Activated naive CD4-positive, alpha-beta T cell treated with anti-CD3 and anti-CD28 coated beads, Interleukin-2, amount 10 ng/mL, durations not matched to agents 7 days and 5 days (primary cell): ENCODE measurements around the gene DDX23.

Source experiments
- CTCF ChIA-PET: fragments of 350-600 bp; sonication (Branson Sonifier 250); formaldehyde crosslinking; loops from one replicate; lab custom pipeline; 2021; ENCODE audit warnings: antibody characterized with exemption; lab: Charles Lee
- DNase-seq: peaks from one replicate; pipeline ENCODE4 v3.0.0-alpha.2; 2020
- H3K27ac Mint-ChIP-seq: one replicate; pipeline ENCODE4 v1.8.0; 2021; ENCODE audit warnings: mild to moderate bottlenecking, moderate library complexity, mixed read lengths
- H3K27me3 Mint-ChIP-seq: one replicate; pipeline ENCODE4 v1.8.0; 2021; ENCODE audit warnings: mild to moderate bottlenecking, mixed read lengths
- H3K36me3 Mint-ChIP-seq: one replicate; pipeline ENCODE4 v1.8.0; 2021; ENCODE audit warnings: mixed read lengths
- H3K4me1 Mint-ChIP-seq: one replicate; pipeline ENCODE4 v1.8.0; 2021; ENCODE audit warnings: mixed read lengths
- H3K4me3 Mint-ChIP-seq: one replicate; pipeline ENCODE4 v1.8.0; 2021; ENCODE audit warnings: mild to moderate bottlenecking, moderate library complexity, mixed read lengths
- H3K9me3 Mint-ChIP-seq: one replicate; pipeline ENCODE4 v1.8.0; 2021; ENCODE audit warnings: mixed read lengths

The DDX23 gene

GRCh38 chr12:48795550-48796455 is 56.2 kb downstream of the DDX23 start:
- peak; percentile 72 for DNase-seq
- Mint-ChIP-seq H3K9me3 (no peaks in the 10 kb centered on the region), H3K27ac (no peak overlapping the region), H3K36me3 (no peaks in the 10 kb centered on the region), H3K4me3 (no peak overlapping the region), H3K4me1 (no peaks in the 10 kb centered on the region), H3K27me3 (peaks cover 8% of the 10 kb centered on the region)
- CTCF ChIA-PET, result interaction anchor here (1.0 to 7.3 kb wide), 25 partner anchors 8 to 631 kb away, joined by 3 to 187 read pairs (median 5); partner anchors contain the start of gene DDX23

GRCh38 chr12:48794870-48795269 is 57.1 kb downstream of the DDX23 start:
- CTCF ChIA-PET, result interaction anchor here (0.6 to 7.3 kb wide), 22 partner anchors 7 to 252 kb away, joined by 3 to 187 read pairs (median 5); partner anchors contain the start of gene DDX23
- H3K4me3 Mint-ChIP-seq, result no peak overlapping the region
- H3K27ac Mint-ChIP-seq, result no peak overlapping the region
- DNase-seq, result no peak
- peaks cover 17% of the 10 kb centered on the region for H3K27me3 Mint-ChIP-seq
- H3K9me3 Mint-ChIP-seq, result no peaks in the 10 kb centered on the region
- H3K4me1 Mint-ChIP-seq, result no peaks in the 10 kb centered on the region
- H3K36me3 Mint-ChIP-seq, result no peaks in the 10 kb centered on the region

GRCh38 chr12:48793696-48794095 is 58.3 kb downstream of the DDX23 start:
- CTCF ChIA-PET, result interaction anchor here (0.7 to 7.3 kb wide), 9 partner anchors 8 to 156 kb away, joined by 3 to 187 read pairs (median 4); no protein-coding TSS in a partner anchor
- DNase-seq, result no peak

GRCh38 chr12:48789858-48790326 is 62.1 kb downstream of the DDX23 start:
- Mint-ChIP-seq H3K27me3 (peaks cover 64% of the 10 kb centered on the region), H3K4me1 (peaks cover 2% of the 10 kb centered on the region), H3K4me3 (no peak overlapping the region), H3K9me3 (no peaks in the 10 kb centered on the region), H3K27ac (no peak overlapping the region), H3K36me3 (no peaks in the 10 kb centered on the region)
- CTCF ChIA-PET, result interaction anchor here (1.0 to 1.2 kb wide), 2 partner anchors 63 to 246 kb away, joined by 3 read pairs; no protein-coding TSS in a partner anchor
- DNase-seq, result no peak

More at GRCh38 chr12:48793696-48794095, 58.3 kb downstream of the DDX23 start:
- Mint-ChIP-seq H3K36me3 (no peaks in the 10 kb centered on the region), H3K4me1 (peaks cover 2% of the 10 kb centered on the region), H3K27me3 (peaks cover 29% of the 10 kb centered on the region), H3K4me3 (no peak overlapping the region), H3K9me3 (no peaks in the 10 kb centered on the region), H3K27ac (no peak overlapping the region)

GRCh38 chr12:48788854-48789775 is 62.8 kb downstream of the DDX23 start, which contains the start of gene ADCY6:
Gene ADCY6, minus strand, starts transcription at chr12:48789089. Its CDS starts 5,655 bp downstream, at chr12:48783434.
- CTCF ChIA-PET, result interaction anchor here (1.0 to 1.2 kb wide), 2 partner anchors 64 to 245 kb away, joined by 3 read pairs; no protein-coding TSS in a partner anchor
- Mint-ChIP-seq H3K4me1 (peaks cover 2% of the 10 kb centered on the region), H3K9me3 (no peaks in the 10 kb centered on the region), H3K4me3 (peak within 1 kb of the TSS; percentile 57), H3K36me3 (no peaks in the 10 kb centered on the region), H3K27me3 (peaks cover 67% of the 10 kb centered on the region), H3K27ac (no peak within 1 kb of the TSS)
- no peak for DNase-seq

GRCh38 chr12:48788524-48788853 is 63.5 kb downstream of the DDX23 start:
- H3K27me3 Mint-ChIP-seq, result peaks cover 62% of the 10 kb centered on the region
- peak overlapping the region; percentile 57 for H3K4me3 Mint-ChIP-seq

GRCh38 chr12:48787791-48788523 is 64.0 kb downstream of the DDX23 start:
- peaks cover 2% of the 10 kb centered on the region for H3K4me1 Mint-ChIP-seq
- no peak overlapping the region for H3K4me3 Mint-ChIP-seq
- no peaks in the 10 kb centered on the region for H3K36me3 Mint-ChIP-seq
- CTCF ChIA-PET, result interaction anchor here (1.0 kb wide), 1 partner anchor 8 kb away, joined by 5 read pairs; no protein-coding TSS in a partner anchor
- no peak for DNase-seq
- H3K27me3 Mint-ChIP-seq, result peaks cover 63% of the 10 kb centered on the region
- no peak overlapping the region for H3K27ac Mint-ChIP-seq
- H3K9me3 Mint-ChIP-seq, result no peaks in the 10 kb centered on the region

More at GRCh38 chr12:48788524-48788853, 63.5 kb downstream of the DDX23 start:
- H3K4me1 Mint-ChIP-seq, result peaks cover 2% of the 10 kb centered on the region
- no peak for DNase-seq
- no peak overlapping the region for H3K27ac Mint-ChIP-seq
- no peaks in the 10 kb centered on the region for H3K9me3 Mint-ChIP-seq
- H3K36me3 Mint-ChIP-seq, result no peaks in the 10 kb centered on the region
- CTCF ChIA-PET, result no interaction called here

- no peaks in the 10 kb centered on the region for H3K36me3 Mint-ChIP-seq
- peaks cover 68% of the 10 kb centered on the region for H3K27me3 Mint-ChIP-seq
- CTCF ChIA-PET, result interaction anchor here (1.0 to 2.4 kb wide), 2 partner anchors 8 to 9 kb away, joined by 5 to 13 read pairs; no protein-coding TSS in a partner anchor
- no peak for DNase-seq
- peaks cover 2% of the 10 kb centered on the region for H3K4me1 Mint-ChIP-seq
- H3K27ac Mint-ChIP-seq, result no peak overlapping the region
- H3K4me3 Mint-ChIP-seq, result no peak overlapping the region
- H3K9me3 Mint-ChIP-seq, result no peaks in the 10 kb centered on the region
Observed at GRCh38 chr12:48786591-48787544, 65.1 kb downstream of the DDX23 start.

- H3K27me3 Mint-ChIP-seq, result peaks cover 64% of the 10 kb centered on the region
- DNase-seq, result no peak
- no peaks in the 10 kb centered on the region for H3K9me3 Mint-ChIP-seq
- H3K36me3 Mint-ChIP-seq, result no peaks in the 10 kb centered on the region
- H3K27ac Mint-ChIP-seq, result no peak overlapping the region
- CTCF ChIA-PET, result interaction anchor here (1.3 kb wide), 1 partner anchor 12 kb away, joined by 6 read pairs; no protein-coding TSS in a partner anchor
- H3K4me1 Mint-ChIP-seq, result no peaks in the 10 kb centered on the region
- no peak overlapping the region for H3K4me3 Mint-ChIP-seq
Observed at GRCh38 chr12:48783432-48783831, 68.5 kb downstream of the DDX23 start.

GRCh38 chr12:48782457-48783395 is 69.2 kb downstream of the DDX23 start:
- Mint-ChIP-seq H3K27ac (no peak overlapping the region), H3K9me3 (no peaks in the 10 kb centered on the region), H3K4me1 (no peaks in the 10 kb centered on the region), H3K36me3 (no peaks in the 10 kb centered on the region), H3K4me3 (no peak overlapping the region), H3K27me3 (peaks cover 57% of the 10 kb centered on the region)
- DNase-seq, result no peak
- CTCF ChIA-PET, result interaction anchor here (1.0 to 1.3 kb wide), 2 partner anchors 12 to 29 kb away, joined by 3 to 6 read pairs; no protein-coding TSS in a partner anchor

- H3K4me3 Mint-ChIP-seq, result no peak overlapping the region
- DNase-seq, result no peak
- H3K27ac Mint-ChIP-seq, result no peak overlapping the region
- peaks cover 48% of the 10 kb centered on the region for H3K27me3 Mint-ChIP-seq
- no peaks in the 10 kb centered on the region for H3K36me3 Mint-ChIP-seq
- no peaks in the 10 kb centered on the region for H3K9me3 Mint-ChIP-seq
- CTCF ChIA-PET, result interaction anchor here (1.0 to 1.3 kb wide), 3 partner anchors 12 to 28 kb away, joined by 3 to 6 read pairs (median 3); no protein-coding TSS in a partner anchor
- no peaks in the 10 kb centered on the region for H3K4me1 Mint-ChIP-seq
Observed at GRCh38 chr12:48781750-48782456, 70.1 kb downstream of the DDX23 start.
